GM18526 (cell line): ENCODE results near the gene CNDP1.

Experiments used
- POLR2A ChIP-seq: IDR thresholded peaks from 3 replicates; pipeline ENCODE4 v1.6.1; 2011; ENCODE audit not compliant: insufficient read length; ENCODE audit errors: extremely low read depth

CNDP1 gene

DNA sequence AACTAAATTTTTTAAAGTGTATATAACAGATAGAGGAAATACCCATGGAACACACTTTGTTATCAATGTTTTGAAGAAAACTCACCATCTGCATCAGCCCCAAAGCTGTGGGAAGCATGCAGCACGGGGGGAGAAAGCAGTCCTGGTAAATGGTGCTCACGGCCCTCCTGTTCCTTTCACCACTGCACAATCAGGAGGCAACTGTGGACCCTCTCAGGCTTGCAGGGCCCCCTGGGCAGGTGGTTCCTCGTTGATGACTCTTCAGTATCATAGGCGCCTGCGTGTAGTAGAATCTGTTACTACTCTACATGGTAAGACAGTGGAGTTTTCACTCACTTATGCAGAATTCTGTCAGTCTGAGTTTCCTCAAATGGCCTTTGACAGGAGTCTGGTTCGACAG is 4.9 kb upstream of the CNDP1 start:
- TF ChIP-seq POLR2A = no peak

DNA sequence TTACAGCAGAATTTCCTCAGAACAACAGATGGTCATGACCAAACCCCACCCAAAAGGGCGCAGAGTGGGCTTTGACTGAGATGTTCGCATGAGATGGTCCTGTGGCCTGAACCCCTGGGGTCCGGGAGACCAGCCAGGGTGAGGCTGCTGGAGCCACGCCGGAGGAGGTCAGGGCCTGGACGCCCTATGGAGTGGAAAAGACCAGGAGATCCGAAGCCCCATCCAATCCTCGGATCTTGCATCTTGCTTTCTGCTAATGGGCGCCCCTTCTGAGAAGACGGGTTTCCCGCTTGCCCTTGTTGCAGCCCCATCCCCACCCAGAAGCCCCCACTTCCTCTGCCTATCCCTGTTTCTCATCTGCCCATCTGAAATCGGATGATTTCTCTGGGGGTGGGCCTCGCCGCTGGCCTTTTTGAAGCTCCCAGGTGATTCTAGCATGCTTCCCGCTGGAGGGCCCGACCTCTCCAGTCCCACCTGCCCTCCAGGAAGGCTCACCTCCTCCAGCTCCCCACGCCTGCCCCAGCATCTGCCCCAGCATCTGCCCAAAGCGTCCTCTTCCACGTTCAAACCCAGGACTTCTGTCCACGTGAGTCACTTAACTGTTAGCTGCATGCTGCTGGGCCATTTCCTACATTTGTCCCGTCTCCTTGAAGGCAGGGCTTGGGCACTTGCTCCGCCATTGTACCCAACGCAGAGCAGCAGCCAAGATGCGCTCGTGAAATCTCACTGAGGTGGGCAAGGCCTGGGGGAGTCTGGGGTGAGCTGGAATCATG is 4.3 kb upstream of the CNDP1 start:
- TF ChIP-seq POLR2A = no peak

DNA sequence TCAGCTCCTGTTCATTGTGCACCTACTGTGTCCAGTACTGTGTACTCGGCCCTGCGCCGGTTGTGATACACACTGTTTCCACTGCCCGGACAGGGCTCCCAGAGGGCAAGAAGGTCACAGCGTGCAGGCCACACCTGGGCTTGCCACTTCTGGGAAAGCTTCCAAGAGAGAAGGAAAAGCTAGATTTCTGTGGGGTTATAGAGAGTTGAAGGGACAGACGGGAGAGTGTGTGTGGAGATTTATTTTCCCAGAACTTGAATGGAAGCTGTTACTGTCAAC is 3.8 kb upstream of the CNDP1 start:
- no peak for TF ChIP-seq POLR2A

DNA sequence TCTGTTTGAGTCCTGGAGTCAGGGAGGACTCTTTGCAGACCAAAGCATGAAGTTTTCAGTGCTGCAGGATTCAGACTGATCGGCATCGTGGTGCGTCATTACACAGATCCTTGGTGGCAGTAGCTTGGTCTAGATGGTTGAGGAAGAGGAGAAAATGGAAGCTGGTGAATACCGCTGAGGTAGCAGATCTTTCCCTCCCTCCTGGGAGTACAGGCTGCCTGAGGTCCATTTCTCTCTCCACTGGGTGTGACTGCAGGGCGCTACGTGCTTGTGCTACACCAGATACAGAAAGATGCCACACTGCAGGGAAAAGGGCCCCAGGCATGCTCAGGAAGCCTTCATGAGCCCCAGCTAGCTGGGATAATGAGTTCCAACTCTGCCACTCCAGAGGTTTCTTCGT is 3.3 kb upstream of the CNDP1 start:
- TF ChIP-seq POLR2A = no peak

DNA sequence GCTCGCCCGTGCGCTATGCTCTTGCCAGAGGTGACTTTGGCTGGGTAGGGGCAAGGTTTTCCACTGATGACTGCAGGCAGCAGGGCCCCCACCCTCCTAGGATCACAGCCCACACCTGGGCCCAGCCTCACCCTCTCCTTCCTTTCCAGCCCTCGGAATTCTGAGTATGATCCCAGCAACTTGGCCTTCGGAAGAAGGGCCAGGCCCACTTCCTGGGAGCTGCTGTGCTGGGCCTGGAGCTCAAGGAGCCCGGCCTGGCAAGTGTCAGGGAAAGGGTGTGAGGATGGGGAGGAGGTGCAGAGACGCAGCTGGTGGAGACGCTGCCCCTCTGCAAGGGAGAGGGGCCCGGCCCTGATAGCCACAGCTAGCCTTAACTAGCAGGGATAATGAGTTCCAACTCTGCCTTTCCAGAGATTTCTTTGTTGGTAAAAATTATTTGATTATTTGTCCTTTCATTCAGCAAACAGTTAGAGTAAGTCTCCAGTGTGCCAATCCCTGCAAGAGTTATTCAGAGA is 1.7 kb upstream of the CNDP1 start:
- TF ChIP-seq POLR2A = no peak

DNA sequence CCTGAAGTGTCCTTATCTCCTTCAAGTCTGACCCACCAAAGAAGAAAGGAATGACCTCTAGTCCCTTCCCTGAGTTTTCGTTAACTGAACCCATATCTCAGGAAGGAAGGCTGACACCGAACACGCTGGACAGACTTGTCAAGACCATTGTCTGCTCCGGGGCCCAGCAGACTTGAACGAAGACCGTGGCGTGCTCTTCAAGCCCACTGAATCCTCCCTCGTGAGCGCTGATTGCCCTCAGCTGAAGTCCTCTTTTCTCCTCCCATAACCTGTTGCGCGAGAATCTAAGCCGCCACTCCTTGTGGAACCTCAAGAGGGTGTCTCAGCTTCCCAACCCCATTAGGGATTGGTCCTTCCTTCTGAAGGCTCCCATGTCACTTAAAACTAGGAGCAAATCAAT is 634 bp upstream of the CNDP1 start:
- no peak for TF ChIP-seq POLR2A

DNA sequence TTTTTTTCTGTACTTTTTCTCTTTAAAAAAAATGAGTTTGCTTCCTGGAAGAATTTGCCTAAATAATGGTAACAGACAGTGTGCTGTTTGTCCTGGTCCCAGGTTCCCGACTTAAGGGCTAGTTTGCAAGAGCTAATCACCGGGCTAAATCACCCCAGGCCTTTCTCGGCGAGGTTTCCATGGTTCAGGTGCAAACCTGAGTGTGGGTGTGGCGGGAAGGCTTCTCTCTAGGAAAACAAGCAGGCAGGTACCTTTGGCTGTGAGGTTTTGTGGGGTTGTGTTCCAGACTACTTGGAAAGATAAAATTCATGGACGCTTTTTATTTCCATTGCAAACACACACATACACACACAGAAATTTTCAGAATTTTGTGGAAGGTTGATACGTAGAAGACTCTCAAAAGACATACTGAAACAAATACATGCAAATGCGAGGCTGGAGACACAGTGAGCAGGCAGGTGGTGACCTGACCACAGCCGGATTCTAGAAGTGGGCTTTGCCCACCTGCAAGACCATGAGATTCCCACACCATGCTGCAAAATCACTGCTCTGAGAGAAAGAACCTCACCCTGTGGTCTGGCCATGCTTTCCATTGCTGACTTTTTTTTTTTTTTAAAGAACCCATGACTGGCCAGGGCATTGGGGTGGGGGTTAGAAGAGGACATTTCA is 815 bp downstream of the CNDP1 start:
- TF ChIP-seq POLR2A = no peak

DNA sequence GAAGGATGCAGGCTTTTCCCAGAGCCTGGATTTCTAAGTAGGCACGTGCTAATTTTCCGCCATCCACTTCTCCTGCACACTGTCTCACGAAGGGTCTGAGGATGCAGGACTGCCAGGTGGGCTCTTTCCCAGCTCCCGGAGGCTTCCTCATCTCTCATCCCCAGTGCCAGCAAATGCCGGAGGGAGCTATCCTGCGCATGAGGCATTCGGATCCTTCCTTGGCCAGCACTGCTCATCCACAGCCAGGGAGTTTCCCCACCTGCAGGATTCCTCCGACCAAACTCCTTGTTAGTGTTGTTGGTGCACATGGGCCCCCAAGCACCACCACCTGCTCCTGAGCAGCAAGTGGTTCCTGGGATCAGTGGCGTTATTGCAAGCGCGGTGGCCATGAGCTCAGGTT is 5.0 kb downstream of the CNDP1 start:
- no peak for TF ChIP-seq POLR2A

DNA sequence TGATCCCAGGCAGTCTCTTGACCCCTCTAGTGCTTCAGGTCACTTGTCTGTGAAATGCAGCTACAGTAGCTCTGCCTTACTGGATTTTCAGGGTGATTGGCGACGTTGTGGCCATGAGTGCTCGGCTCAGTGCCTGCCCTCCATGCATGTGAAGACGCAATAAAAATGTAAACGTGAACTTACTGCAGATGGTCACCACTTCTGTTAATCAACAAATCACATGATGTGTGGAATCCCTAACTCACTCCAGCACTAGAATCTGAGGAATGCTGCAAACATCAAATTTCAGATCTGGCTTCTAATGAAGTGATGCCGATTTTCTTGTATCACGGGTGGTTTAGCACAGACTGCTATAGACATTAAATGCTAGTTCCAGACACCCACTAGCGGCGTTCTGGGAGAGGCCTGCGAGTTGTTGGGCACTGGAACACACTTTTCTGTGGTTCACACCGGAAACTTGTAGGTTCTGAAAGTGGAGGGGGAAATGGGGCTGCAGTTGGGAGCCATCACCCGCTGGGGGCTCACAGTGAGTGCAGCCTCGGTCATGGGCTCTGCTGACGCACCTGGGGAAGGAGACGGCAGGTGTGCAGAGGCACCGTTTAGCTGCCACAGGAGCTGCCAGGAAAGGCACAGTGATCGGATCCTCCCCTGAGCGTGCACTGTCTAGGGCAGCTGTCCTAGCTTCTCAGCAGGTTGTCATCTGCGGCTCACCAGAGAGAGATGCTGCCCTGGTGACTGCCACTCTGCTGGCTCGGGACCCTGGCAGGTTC is 6.5 kb downstream of the CNDP1 start:
- no peak for TF ChIP-seq POLR2A

DNA sequence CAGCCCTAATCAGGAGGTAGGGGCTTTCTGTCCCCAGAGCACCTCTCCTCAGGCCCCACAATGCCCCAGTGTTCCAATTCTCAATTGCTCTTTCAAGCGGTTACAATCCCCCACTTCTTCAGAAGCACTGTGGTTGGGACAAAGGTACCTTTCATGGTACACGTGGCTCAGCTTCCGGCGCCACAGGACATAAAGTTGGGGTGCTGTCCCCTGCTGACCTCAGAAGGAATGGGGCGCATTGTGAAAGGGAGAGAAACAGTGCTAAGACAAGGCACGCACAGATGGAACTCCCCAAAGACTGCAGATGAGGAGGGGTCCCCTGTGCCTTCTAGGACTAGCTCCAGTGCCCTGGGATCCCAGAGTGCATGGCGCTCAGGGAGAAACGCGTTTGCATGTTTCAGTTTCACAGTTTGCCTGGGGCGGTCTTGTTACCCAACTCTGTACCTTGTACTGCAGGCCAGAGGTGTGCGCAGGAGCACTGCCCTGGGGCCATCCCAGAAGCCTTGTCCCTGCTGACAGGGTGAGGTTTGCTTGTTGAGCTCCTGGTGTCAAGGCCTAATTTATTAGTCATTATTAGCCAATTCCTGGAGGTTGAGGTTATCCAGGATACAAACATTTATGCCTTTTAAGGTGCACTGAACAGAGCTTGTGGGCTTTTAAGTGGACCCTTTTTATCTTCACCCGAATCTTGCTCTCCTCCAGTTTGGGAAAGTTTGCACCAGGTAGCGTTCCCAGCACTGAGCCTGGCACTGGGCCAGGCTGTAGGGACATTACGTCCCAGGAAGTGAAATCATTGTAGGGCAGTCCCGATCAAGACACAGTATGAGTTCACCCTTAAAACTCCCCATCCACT is 7.6 kb downstream of the CNDP1 start:
- no peak for TF ChIP-seq POLR2A

DNA sequence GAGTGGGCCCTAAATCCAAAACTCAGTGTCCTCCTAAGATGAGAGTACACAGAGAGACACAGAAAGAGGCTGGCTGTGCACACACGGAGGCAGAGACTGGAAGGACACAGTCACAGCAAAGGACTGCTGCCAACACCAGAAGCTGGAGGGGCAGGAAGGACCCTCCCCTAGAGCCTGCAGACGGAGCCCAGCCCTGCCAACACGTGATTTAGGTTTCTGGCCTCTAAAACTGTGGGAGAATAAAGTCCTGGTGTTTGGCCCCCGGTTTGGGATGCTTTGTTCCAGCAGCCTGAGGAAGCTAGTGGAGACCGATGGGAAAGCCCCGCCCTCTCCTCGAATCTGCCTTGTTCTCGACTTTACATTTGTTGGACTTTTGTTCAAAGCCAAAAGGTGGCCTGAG is 10.6 kb downstream of the CNDP1 start:
- no peak for TF ChIP-seq POLR2A

DNA sequence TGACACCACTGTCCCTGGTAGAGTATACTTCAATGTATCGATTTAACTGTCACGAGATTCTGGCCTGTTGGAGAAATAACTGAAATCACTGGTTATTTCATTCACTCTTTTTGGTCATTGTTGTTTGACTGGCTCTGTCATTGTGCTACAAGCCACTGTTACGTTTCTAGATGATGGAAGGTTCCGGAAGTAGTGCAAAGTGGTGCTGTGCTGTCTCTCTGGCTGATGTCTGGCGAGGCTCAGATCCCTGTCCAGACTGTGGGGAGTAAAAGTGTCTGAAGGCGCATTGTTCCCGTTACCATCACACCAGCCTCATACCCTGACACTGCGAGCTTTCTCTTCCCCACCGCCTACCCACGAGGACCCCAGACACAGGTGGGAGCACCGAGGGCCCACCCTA is 11.7 kb downstream of the CNDP1 start:
- no peak for TF ChIP-seq POLR2A

DNA sequence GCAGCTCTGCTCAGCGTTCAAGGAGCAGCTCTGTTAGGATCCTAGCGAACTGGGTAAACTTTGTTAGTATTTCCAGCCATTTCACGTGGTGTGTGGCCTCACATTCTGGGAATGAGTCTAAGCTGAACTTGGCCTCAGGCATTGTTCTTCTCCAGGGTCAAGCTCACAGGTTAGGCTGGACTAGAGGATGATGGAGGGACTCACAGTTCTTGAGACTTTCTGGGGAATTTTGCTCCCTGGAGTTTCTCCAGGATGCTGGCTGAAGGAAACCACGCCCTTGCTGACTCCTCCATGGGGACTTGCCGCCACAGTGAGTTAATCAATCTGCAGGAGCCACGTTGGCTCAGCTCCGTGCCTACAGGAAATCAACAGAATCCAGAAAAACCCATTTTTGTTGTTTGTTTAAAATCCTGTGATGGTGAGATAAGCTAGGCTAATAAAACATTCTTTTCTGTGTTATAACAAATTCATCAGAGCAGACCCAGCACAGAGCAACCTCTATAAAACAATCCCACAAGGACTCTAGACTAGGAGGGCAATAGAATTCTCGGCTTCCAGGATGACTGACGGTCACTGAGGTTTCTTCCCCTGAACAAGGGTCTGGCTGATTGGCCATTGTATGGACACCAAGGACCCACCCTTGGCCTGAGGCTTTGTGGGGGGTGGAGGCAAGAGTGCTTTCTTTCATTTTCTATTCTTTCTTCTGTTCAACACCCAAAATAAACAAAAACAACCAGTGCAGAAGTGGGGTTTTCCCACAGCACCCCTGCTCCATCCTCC is 12.6 kb downstream of the CNDP1 start:
- TF ChIP-seq POLR2A = no peak

DNA sequence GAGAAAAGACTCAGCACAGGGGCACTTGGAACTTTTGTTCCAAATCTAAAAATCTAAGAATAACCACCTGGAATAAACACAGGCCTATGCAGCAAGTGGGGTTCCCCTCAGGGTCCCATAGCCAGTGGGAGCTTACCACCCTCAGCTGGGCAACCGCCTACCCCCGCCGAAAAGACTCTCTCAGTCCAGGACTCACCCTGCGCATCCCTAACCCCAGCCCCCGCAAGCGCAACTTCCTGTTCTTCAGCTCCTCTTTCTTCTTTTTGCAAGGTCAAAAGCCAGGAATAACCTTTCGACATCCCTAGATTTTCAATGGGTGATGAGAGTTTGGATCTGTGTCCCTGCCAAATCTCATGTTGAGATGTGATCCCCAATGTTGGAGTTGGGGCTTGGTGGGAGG is 13.6 kb downstream of the CNDP1 start:
- TF ChIP-seq POLR2A = no peak

DNA sequence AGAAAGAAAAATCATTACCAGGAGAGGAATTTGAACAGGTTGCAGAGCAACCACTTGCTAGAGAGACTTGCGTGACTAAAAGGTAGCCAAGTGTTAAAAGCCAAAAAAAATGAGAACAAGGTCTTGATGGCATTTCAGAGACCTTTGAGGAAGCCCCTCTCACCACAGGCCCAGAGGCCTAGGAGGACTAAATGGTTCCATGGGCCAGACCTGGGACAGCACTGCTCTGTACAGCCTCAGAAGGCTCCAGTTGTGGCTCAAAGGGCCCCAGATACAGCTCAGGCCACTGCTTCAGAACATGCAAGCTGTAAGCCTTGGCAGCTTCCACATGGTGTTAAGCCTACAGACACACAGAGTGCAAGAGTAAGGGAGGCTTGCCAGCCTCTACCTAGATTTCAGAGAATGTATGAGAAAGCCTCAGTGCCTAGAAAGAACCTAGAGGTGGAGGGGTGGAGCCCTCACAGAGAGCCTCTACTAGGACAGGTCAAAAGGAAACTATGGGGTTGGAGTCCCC is 15.3 kb downstream of the CNDP1 start:
- TF ChIP-seq POLR2A = no peak

DNA sequence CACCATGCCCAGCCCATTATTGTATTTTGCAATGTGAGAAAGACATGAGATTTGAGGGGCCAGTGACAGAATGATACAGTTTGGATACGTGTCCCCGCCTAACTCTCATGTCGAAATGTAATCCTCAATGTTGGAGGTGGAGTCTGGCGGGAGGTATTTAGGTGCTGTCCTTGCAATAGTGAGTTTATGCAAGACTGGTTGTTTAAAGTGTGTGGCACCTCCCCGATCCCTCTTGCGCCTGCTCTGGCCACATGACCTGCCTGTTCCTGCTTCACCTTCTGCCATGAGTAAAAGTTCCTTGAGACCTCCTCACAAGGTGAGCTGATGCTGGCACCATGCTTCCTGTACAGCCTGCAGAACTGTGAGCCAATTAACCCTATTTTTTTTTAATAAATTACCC is 16.6 kb downstream of the CNDP1 start:
- TF ChIP-seq POLR2A = no peak
